Kidney epithelial cell (primary cell): ENCODE results near the gene ISOC1. TPM values are rescaled to one million over a fixed set of nuclear protein-coding genes. Genes with fewer than 3 reads are reported as not detected.

ENCODE experiments used
- DNase-seq: peaks from one replicate; pipeline ENCODE4 v3.0.0-alpha.2; 2010; ENCODE audit warnings: low read depth
- H3K27me3 ChIP-seq: 2 replicates; pipeline ENCODE4 v1.6.0; 2011; ENCODE audit warnings: low read length; ENCODE audit not compliant: control insufficient read depth, insufficient read depth
- H3K36me3 ChIP-seq: 2 replicates; pipeline ENCODE4 v1.5.1; 2011; ENCODE audit warnings: low read length; ENCODE audit not compliant: control insufficient read depth, insufficient read depth
- H3K4me3 ChIP-seq: 2 replicates; pipeline ENCODE4 v1.5.1; 2011; ENCODE audit warnings: low read depth, mild to moderate bottlenecking, control low read depth, low read length
- CTCF ChIP-seq: IDR thresholded peaks from 2 replicates; pipeline ENCODE4 v1.5.1; 2011; ENCODE audit warnings: mild to moderate bottlenecking, moderate library complexity, low read length, control low read depth, inconsistent platforms; ENCODE audit not compliant: insufficient read depth, poor library complexity, severe bottlenecking
- total RNA-seq: library from RNA; depleted of rRNA; stranded (reverse); fragments of >200 nt; gene quantifications from 2 replicates; pipeline ENCODE4 v1.2.3, GENCODE V29; 2015

ISOC1 gene
- 23.9 and 27.0 TPM in 2 replicates for total RNA-seq

DNA sequence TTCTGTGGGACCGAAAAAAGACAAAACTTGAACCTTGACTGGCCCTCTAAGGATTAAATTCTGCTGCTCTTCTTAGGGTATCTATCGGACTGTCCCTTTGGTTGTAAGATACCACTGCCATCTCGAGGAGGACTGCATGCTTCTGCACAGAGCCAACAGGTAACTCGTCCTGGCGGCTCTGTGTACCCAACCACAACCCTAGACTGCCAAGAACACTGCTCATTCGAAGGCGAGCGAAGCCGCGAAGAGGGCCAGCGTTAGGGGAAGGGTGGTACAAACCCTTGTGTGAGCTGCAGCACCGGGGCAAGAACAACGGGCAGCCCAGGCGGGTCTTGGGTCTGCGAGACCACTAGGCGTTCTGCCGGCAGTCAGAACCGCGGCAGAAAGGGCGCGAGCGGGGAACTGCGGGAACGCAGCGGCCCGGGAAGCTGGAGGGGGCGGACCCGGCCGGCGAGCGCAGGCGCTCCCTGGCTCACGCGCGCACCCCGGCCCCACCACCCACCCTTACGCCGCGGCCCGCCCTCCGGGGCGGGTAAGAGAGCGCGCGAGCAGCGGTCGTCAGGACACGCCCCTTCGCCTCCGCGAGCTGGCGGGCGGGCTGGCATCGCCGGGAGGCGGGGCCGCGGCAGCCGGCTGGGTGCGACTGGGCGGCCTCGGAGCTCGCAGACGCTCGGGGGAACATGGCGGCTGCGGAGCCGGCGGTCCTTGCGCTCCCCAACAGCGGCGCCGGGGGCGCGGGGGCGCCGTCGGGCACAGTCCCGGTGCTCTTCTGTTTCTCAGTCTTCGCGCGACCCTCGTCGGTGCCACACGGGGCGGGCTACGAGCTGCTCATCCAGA lies at the start of gene ISOC1:
Gene ISOC1 (plus strand): TSS at position 663 of the 837 bp plus-strand sequence. CDS start 18 bp downstream, at position 681.
- peak; percentile 63 for DNase-seq
- H3K27me3 ChIP-seq: no peaks in the 10 kb centered on the region
- TF ChIP-seq CTCF: peak; percentile 5
- no peaks in the 10 kb centered on the region for H3K36me3 ChIP-seq
- H3K4me3 ChIP-seq: peak within 1 kb of the TSS; percentile 89

- Histone ChIP-seq H3K27me3 (no peaks in the 10 kb centered on the region), H3K4me3 (no peak overlapping the region), H3K36me3 (no peaks in the 10 kb centered on the region)
- no peak for DNase-seq
- no peak for TF ChIP-seq CTCF
Measured at GRCh38 chr5:129046151-129046550, 48.4 kb upstream of the ISOC1 start.

DNA sequence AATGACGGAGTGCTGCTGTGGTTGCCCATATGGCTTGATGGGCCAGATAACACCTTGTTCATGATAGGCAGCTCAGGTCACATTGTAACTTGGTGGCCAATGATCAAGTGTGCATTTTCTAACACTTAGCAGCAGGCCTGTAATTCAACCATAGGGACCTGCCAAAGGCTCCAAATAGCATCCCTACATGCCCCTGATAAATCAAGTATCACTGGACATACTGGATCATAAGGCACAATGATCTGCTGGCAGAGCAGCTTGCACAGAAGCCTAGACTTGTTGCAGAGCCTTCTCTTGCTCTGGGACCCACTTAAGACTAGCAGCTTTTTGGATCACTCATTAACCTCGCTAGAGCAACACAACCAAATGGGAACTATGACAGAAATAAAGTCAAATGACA lies 46.0 kb upstream of the ISOC1 start:
- Histone ChIP-seq H3K27me3 (no peaks in the 10 kb centered on the region), H3K36me3 (no peaks in the 10 kb centered on the region), H3K4me3 (no peak overlapping the region)
- no peak for DNase-seq
- TF ChIP-seq CTCF: no peak

DNA sequence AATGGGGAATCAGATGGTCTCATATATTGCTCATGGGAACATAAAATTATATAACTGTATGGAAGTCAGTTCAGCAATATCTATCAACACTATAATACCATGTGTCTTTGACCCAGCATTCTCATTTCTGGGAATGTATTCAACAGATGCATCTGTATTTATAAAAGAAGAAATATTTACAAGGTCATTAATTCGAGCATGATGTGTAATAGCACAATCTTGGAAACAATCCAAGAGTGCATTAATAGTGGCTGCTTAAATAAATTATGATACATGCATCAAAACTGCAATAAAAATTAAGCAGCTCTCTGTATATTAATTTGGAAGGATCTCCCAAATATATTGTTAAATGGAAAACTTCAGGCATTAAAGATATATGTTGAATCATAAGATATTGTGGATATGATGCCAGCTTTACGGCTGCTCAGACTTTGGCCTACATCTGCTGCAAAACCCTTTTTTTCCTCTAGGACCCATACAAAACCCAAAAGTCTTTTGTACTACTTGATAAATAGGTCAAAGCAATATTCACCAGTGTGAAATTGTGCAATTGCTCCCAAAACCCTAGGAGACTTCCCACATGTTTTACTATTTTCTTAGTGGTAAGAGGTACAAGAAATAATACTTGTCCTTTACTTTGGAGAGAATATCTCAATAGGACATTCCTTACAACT lies 45.3 kb upstream of the ISOC1 start:
- Histone ChIP-seq H3K27me3 (no peaks in the 10 kb centered on the region), H3K36me3 (no peaks in the 10 kb centered on the region), H3K4me3 (no peak overlapping the region)
- no peak for DNase-seq
- no peak for TF ChIP-seq CTCF

GRCh38 chr5:129051283-129051682 lies 43.3 kb upstream of the ISOC1 start:
- no peak for DNase-seq
- H3K4me3 ChIP-seq: no peak overlapping the region
- TF ChIP-seq CTCF: no peak

More at GRCh38 chr5:129051283-129051682, 43.3 kb upstream of the ISOC1 start:
- H3K27me3 ChIP-seq: no peaks in the 10 kb centered on the region
- H3K36me3 ChIP-seq: no peaks in the 10 kb centered on the region
